K562 (cell line): ENCODE data around the gene AGAP1. TPM values are rescaled to one million over a fixed set of nuclear protein-coding genes. Genes with fewer than 3 reads are reported as not detected.
A peak's percentile ranks its signal among the peaks of the same experiment; 100 is the strongest.

Experiments used
- ARID3A ChIP-seq: IDR thresholded peaks from 2 replicates; pipeline ENCODE4 v1.6.1; 2012; ENCODE audit warnings: low read depth, low read length, improper control_type of control experiment, borderline replicate concordance
- EGR1 ChIP-seq: fragments of 450-650 bp; conservative IDR thresholded peaks from 2 replicates; pipeline ENCODE4 v1.6.1; 2017; ENCODE audit warnings: mild to moderate bottlenecking
- ERF ChIP-seq: fragments of 450-650 bp; formaldehyde crosslinking; IDR thresholded peaks from 2 replicates; pipeline ENCODE4 v1.4.0; 2020; ENCODE audit warnings: mild to moderate bottlenecking, mixed read lengths
- HDAC8 ChIP-seq: fragments of 450-650 bp; IDR thresholded peaks from 2 replicates; pipeline ENCODE4 v1.6.1; 2016; ENCODE audit warnings: mild to moderate bottlenecking, missing genetic modification characterization, moderate library complexity, missing compliant biosample characterization
- HMG20B ChIP-seq: fragments of 250-450 bp; sonication (Bioruptor Pico); IDR thresholded peaks from 2 replicates; pipeline ENCODE4 v1.5.0; 2021; ENCODE audit warnings: mild to moderate bottlenecking
- JUN ChIP-seq, 2 experiments: sonication (generic) in 1 of 2; formaldehyde crosslinking in 1 of 2; IDR thresholded peaks; 2 replicates each; pipeline versions ENCODE4 v1.6.1 to v1.8.0; 2012 to 2022; ENCODE audit warnings: borderline replicate concordance in 2 of 2, mild to moderate bottlenecking in 2 of 2, improper control_type of control experiment in 1 of 2, low read depth in 1 of 2, low read length in 1 of 2, missing genetic modification reagents in 1 of 2
- PATZ1 ChIP-seq: fragments of 250-450 bp; sonication (Bioruptor Pico); IDR thresholded peaks from 2 replicates; pipeline ENCODE4 v1.5.0; 2020; ENCODE audit warnings: mild to moderate bottlenecking, borderline replicate concordance
- SIRT6 ChIP-seq: IDR thresholded peaks from one replicate; pipeline ENCODE4 v1.6.1; 2012; ENCODE audit warnings: low read depth, mild to moderate bottlenecking, control low read depth, inconsistent platforms, low read length, moderate library complexity
- SMAD1 ChIP-seq: fragments of 150-350 bp; IDR thresholded peaks from 2 replicates; pipeline ENCODE4 v1.6.1; 2014; ENCODE audit warnings: low read length, low read depth; ENCODE audit not compliant: partially characterized antibody
- THAP7 ChIP-seq: fragments of 250-450 bp; sonication (Bioruptor Pico); IDR thresholded peaks from 2 replicates; pipeline ENCODE4 v1.5.0; 2021
- ZNF384 ChIP-seq: IDR thresholded peaks from 2 replicates; pipeline ENCODE4 v1.6.1; 2012; ENCODE audit warnings: low read depth, low read length, improper control_type of control experiment
- polyA plus RNA-seq, 8 experiments: library from polyadenylated mRNA; depleted of rRNA in 4 of 8; stranded (reverse) in 5 of 8; unstranded in 3 of 8; fragments of >200 nt; fragmentation: Nextera tagmentation in 2 of 8; fragmentation: Illumina TruSeq in 1 of 8; extraction: Ambion mirVana in 2 of 8; extraction: Trizol in 1 of 8; gene quantifications; 2 replicates each; pipeline versions ENCODE4 v1.2.1 to v1.2.3, GENCODE V29; 2011 to 2014; ENCODE audit warnings: inconsistent platforms in 1 of 8, missing spikeins in 1 of 8
- total RNA-seq, 7 experiments: library from RNA; depleted of rRNA in 6 of 7; stranded (reverse); fragments of >200 nt in 6 of 7; fragmentation: Illumina TruSeq in 2 of 7; extraction: Trizol in 2 of 7; gene quantifications; 2 replicates each; pipeline versions ENCODE4 v1.2.1 to v1.2.3, GENCODE V29; 2011 to 2021; ENCODE audit warnings: low replicate concordance in 1 of 7

Gene AGAP1
- total and polyA plus RNA-seq, 9 of the 15 experiments (the other 6 are each of a cell fraction or from before 2014, with no cell fraction given) = 1.3 to 24.0 (median 10.6) TPM

- no peak for TF ChIP-seq ERF (CRISPR knock-in tag)
- TF ChIP-seq SMAD1 = peak; percentile 75
- peak; percentile 76; the same call in 1 of the 2 replicates for TF ChIP-seq ARID3A
- no peak for TF ChIP-seq PATZ1 (CRISPR knock-in tag)
- peak; percentile 91 for TF ChIP-seq EGR1
- 0 out of 2 replicates have a peak, but pooled peaks have one; percentile 11 for TF ChIP-seq ZNF384
- TF ChIP-seq HDAC8 (tag) = no peak
- TF ChIP-seq SIRT6 = no peak
- no peak for TF ChIP-seq THAP7 (CRISPR knock-in tag)
- TF ChIP-seq HMG20B (CRISPR knock-in tag) = no peak
- peak; percentile 81 for TF ChIP-seq JUN (IDR thresholded peaks at IDR 0.05; ENCODE audit: borderline replicate concordance, low read depth, low read length)
- no peak for TF ChIP-seq JUN (CRISPR knock-in tag; IDR thresholded peaks at IDR 0.05; ENCODE audit: borderline replicate concordance)
These were observed 33.2 kb upstream of the AGAP1 start (continued) for GRCh38 chr2:235460548-235461047.
